Activated naive CD4-positive, alpha-beta T cell treated with anti-CD3 and anti-CD28 coated beads, Interleukin-2, amount 10 ng/mL, durations not matched to agents 7 days and 5 days (primary cell): Measurements from ENCODE around the gene GNAI2.
A peak's percentile ranks its signal among the peaks of the same experiment; 100 is the strongest.
"Not testable (repeated sequence)": the region's sequence is repeated elsewhere in the genome, so short reads cannot be mapped to it uniquely, and the experiment has no call there.

Experiments
- CTCF ChIA-PET: fragments of 350-600 bp; sonication (Branson Sonifier 250); formaldehyde crosslinking; loops from one replicate; lab custom pipeline; 2021; ENCODE audit warnings: antibody characterized with exemption; lab: Charles Lee
- DNase-seq: peaks from one replicate; pipeline ENCODE4 v3.0.0-alpha.2; 2020
- H3K27ac Mint-ChIP-seq: one replicate; pipeline ENCODE4 v1.8.0; 2021; ENCODE audit warnings: mild to moderate bottlenecking, moderate library complexity, mixed read lengths
- H3K27me3 Mint-ChIP-seq: one replicate; pipeline ENCODE4 v1.8.0; 2021; ENCODE audit warnings: mild to moderate bottlenecking, mixed read lengths
- H3K36me3 Mint-ChIP-seq: one replicate; pipeline ENCODE4 v1.8.0; 2021; ENCODE audit warnings: mixed read lengths
- H3K4me1 Mint-ChIP-seq: one replicate; pipeline ENCODE4 v1.8.0; 2021; ENCODE audit warnings: mixed read lengths
- H3K4me3 Mint-ChIP-seq: one replicate; pipeline ENCODE4 v1.8.0; 2021; ENCODE audit warnings: mild to moderate bottlenecking, moderate library complexity, mixed read lengths
- H3K9me3 Mint-ChIP-seq: one replicate; pipeline ENCODE4 v1.8.0; 2021; ENCODE audit warnings: mixed read lengths

The GNAI2 gene

GRCh38 chr3:50237754-50238548 is 1.9 kb downstream of the GNAI2 start:
- CTCF ChIA-PET = interaction anchor here (0.6 to 6.3 kb wide), 2 partner anchors 9 to 17 kb away, joined by 3 to 50 read pairs; no protein-coding TSS in a partner anchor
- H3K4me1 Mint-ChIP-seq = peaks cover 71% of the 10 kb centered on the region
- peak overlapping the region; percentile 98 for H3K4me3 Mint-ChIP-seq
- peak; percentile 95 for DNase-seq
- H3K36me3 Mint-ChIP-seq = peaks cover 45% of the 10 kb centered on the region
- H3K9me3 Mint-ChIP-seq = no peaks in the 10 kb centered on the region
- peak overlapping the region; percentile 98 for H3K27ac Mint-ChIP-seq
- H3K27me3 Mint-ChIP-seq = peaks cover 1% of the 10 kb centered on the region

- Mint-ChIP-seq H3K27ac (peak overlapping the region; percentile 98), H3K36me3 (peaks cover 45% of the 10 kb centered on the region), H3K4me1 (peaks cover 73% of the 10 kb centered on the region), H3K9me3 (no peaks in the 10 kb centered on the region), H3K4me3 (peak overlapping the region; percentile 98), H3K27me3 (no peaks in the 10 kb centered on the region)
- no peak for DNase-seq
- CTCF ChIA-PET = interaction anchor here (6.3 kb wide), 1 partner anchor 8 kb away, joined by 50 read pairs; no protein-coding TSS in a partner anchor
Measured at GRCh38 chr3:50238549-50239026, 2.6 kb downstream of the GNAI2 start.

- no peaks in the 10 kb centered on the region for H3K27me3 Mint-ChIP-seq
- CTCF ChIA-PET = interaction anchor here (0.8 kb wide), 1 partner anchor 9 kb away, joined by 3 read pairs; no protein-coding TSS in a partner anchor
- H3K27ac Mint-ChIP-seq = peak overlapping the region; percentile 98
- H3K9me3 Mint-ChIP-seq = no peaks in the 10 kb centered on the region
- DNase-seq = no peak
- peak overlapping the region; percentile 98 for H3K4me3 Mint-ChIP-seq
- H3K4me1 Mint-ChIP-seq = peaks cover 77% of the 10 kb centered on the region
- H3K36me3 Mint-ChIP-seq = peaks cover 49% of the 10 kb centered on the region
Measured at GRCh38 chr3:50239649-50240048, 3.6 kb downstream of the GNAI2 start.

GRCh38 chr3:50241163-50241562 is 5.2 kb downstream of the GNAI2 start:
- H3K4me1 Mint-ChIP-seq = peaks cover 80% of the 10 kb centered on the region
- H3K4me3 Mint-ChIP-seq = peak overlapping the region; percentile 55
- peak overlapping the region; percentile 90 for H3K27ac Mint-ChIP-seq
- CTCF ChIA-PET = interaction anchor here (0.8 to 4.4 kb wide), 4 partner anchors 13 to 46 kb away, joined by 3 to 24 read pairs (median 4); no protein-coding TSS in a partner anchor
- H3K9me3 Mint-ChIP-seq = no peaks in the 10 kb centered on the region
- no peaks in the 10 kb centered on the region for H3K27me3 Mint-ChIP-seq
- peaks cover 49% of the 10 kb centered on the region for H3K36me3 Mint-ChIP-seq
- no peak for DNase-seq

DNA sequence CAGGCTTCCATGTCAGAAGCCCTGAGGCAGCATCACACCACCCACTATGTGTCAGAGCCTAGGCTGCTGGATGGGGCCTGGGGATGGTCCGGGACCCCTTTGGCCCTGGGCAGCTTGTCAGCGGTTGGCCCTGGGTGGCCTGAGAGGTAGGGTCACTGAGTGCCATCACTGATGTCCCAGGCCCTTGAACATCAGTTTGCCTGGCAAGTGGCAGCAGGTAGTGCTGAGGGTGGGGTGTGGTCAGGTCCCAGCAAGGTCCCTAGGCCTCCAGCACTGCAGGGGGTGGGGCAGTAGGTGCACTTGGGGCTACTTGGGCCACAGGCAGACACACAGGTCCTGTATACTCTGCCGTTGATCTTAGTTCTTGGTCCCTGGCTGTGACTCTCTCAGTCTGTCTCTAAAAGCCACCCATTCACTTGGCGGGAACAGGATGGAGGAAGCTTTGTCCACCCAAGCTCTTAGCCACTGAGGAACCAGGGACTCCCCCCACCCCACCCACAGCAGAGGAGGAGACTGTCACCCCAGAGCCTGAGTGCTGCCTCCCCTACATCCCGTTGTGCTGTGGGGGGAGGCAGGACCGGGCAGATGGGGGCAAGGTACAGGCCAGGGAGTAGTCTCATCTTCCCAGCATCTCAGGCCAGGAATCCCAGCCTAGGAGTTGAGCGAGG is 5.8 kb downstream of the GNAI2 start:
- CTCF ChIA-PET = interaction anchor here (0.8 to 4.4 kb wide), 4 partner anchors 12 to 47 kb away, joined by 3 to 24 read pairs (median 4); no protein-coding TSS in a partner anchor
- Mint-ChIP-seq H3K9me3 (no peaks in the 10 kb centered on the region), H3K4me3 (peak overlapping the region; percentile 62), H3K36me3 (peaks cover 49% of the 10 kb centered on the region), H3K27ac (peak overlapping the region; percentile 90), H3K4me1 (peaks cover 87% of the 10 kb centered on the region), H3K27me3 (no peaks in the 10 kb centered on the region)
- DNase-seq = no peak

- Mint-ChIP-seq H3K27me3 (no peaks in the 10 kb centered on the region), H3K9me3 (no peaks in the 10 kb centered on the region), H3K27ac (peak overlapping the region; percentile 90), H3K36me3 (peaks cover 45% of the 10 kb centered on the region), H3K4me3 (peak overlapping the region; percentile 62), H3K4me1 (peaks cover 92% of the 10 kb centered on the region)
- peak; percentile 47 for DNase-seq
- CTCF ChIA-PET = interaction anchor here (1.2 to 4.4 kb wide), 3 partner anchors 14 to 17 kb away, joined by 3 to 24 read pairs (median 5); no protein-coding TSS in a partner anchor
Measured at GRCh38 chr3:50242381-50242770, 6.4 kb downstream of the GNAI2 start.

GRCh38 chr3:50242851-50243542 is 7.0 kb downstream of the GNAI2 start:
- DNase-seq = peak; percentile 47

DNA sequence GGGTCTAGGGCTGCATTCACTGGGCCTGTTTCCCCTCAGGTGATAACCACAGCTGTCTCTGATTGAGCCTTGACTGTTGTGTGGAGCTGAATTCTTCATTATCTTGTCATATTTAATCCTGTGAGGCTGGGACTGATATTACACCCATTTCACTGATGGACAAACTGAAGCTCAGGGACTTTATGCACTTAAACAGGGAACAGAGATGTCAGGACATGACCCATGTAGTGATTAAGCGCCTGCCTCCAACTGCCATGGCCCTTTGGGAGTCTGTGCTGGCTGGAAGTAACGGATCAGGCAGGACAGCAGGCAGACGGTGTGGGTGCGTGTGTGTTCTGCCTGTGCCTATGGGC is 7.5 kb downstream of the GNAI2 start:
- Mint-ChIP-seq H3K27me3 (no peaks in the 10 kb centered on the region), H3K4me1 (peaks cover 91% of the 10 kb centered on the region), H3K27ac (peak overlapping the region; percentile 85), H3K4me3 (no peak overlapping the region), H3K9me3 (no peaks in the 10 kb centered on the region), H3K36me3 (peaks cover 38% of the 10 kb centered on the region)
- no peak for DNase-seq
- CTCF ChIA-PET = interaction anchor here (0.7 to 4.4 kb wide), 6 partner anchors 10 to 49 kb away, joined by 3 to 24 read pairs (median 6); no protein-coding TSS in a partner anchor

More at GRCh38 chr3:50242851-50243542, 7.0 kb downstream of the GNAI2 start:
- Mint-ChIP-seq H3K9me3 (no peaks in the 10 kb centered on the region), H3K27ac (peak overlapping the region; percentile 90), H3K36me3 (peaks cover 39% of the 10 kb centered on the region), H3K4me1 (peaks cover 93% of the 10 kb centered on the region), H3K4me3 (peak overlapping the region; percentile 62), H3K27me3 (no peaks in the 10 kb centered on the region)
- CTCF ChIA-PET = interaction anchor here (0.7 to 4.4 kb wide), 6 partner anchors 9 to 48 kb away, joined by 3 to 24 read pairs (median 6); no protein-coding TSS in a partner anchor

DNA sequence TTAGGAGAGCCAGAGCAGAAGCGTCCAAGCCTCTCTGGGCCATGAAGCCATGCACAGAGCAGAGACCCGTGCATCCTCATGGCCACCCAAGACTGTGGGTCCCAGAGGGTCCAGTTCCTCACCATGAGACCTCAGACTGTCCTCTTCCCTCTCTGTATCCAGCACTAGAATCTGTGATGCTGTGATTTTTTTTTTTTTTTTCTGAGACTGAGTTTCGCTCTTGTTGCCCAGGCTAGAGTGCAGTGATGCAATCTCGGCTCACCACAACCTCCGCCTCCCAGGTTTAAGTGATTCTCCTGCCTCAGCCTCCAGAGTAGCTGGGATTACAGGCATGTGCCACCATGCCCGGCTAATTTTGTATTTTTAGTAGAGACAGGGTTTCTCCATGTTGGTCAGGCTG is 8.8 kb downstream of the GNAI2 start:
- H3K27ac Mint-ChIP-seq = peak overlapping the region; percentile 93
- not testable (repeated sequence) for DNase-seq, H3K9me3 Mint-ChIP-seq, H3K27me3 Mint-ChIP-seq
- peak overlapping the region; percentile 73 for H3K4me3 Mint-ChIP-seq
- CTCF ChIA-PET = interaction anchor here (2.7 to 4.4 kb wide), 4 partner anchors 9 to 53 kb away, joined by 9 to 50 read pairs (median 18); partner anchors contain the start of gene GNAI2
- H3K36me3 Mint-ChIP-seq = peaks cover 27% of the 10 kb centered on the region
- peaks cover 86% of the 10 kb centered on the region for H3K4me1 Mint-ChIP-seq

- Mint-ChIP-seq H3K4me3 (peak overlapping the region; percentile 73), H3K27me3 (no peaks in the 10 kb centered on the region), H3K36me3 (peaks cover 26% of the 10 kb centered on the region), H3K4me1 (peaks cover 85% of the 10 kb centered on the region), H3K9me3 (no peaks in the 10 kb centered on the region), H3K27ac (peak overlapping the region; percentile 93)
- no peak for DNase-seq
- CTCF ChIA-PET = interaction anchor here (2.7 to 4.4 kb wide), 4 partner anchors 9 to 53 kb away, joined by 9 to 50 read pairs (median 18); partner anchors contain the start of gene GNAI2
Measured at GRCh38 chr3:50245251-50245745, 9.3 kb downstream of the GNAI2 start.

- H3K27me3 Mint-ChIP-seq = no peaks in the 10 kb centered on the region
- H3K27ac Mint-ChIP-seq = peak overlapping the region; percentile 93
Measured at GRCh38 chr3:50245831-50246516, 10.0 kb downstream of the GNAI2 start.

DNA sequence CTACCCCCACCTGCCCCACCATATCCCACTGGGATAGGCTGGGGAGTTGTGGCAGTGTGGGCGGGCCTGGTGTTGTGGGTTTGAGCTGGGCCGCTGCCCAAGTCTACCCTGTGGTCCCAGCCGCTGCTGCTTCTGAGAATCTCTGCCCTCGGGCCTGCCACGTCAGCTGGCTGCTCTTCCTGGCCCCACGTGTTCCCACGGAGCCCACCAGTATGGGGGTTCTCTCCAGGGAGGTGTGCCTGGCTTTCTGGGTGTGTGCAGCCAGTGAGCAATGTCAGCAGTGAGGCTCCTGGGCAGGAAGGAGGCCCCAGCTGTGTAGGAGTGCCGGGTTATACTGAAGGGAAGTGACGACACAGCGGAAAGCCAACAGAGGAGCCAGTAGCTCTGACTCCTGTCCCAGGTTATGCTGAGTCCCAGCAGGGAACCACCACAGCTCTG is 10.5 kb downstream of the GNAI2 start:
- H3K27me3 Mint-ChIP-seq = no peaks in the 10 kb centered on the region
- peaks cover 79% of the 10 kb centered on the region for H3K4me1 Mint-ChIP-seq
- peaks cover 29% of the 10 kb centered on the region for H3K36me3 Mint-ChIP-seq
- no peaks in the 10 kb centered on the region for H3K9me3 Mint-ChIP-seq
- peak overlapping the region; percentile 93 for H3K27ac Mint-ChIP-seq
- DNase-seq = peak; percentile 90
- peak overlapping the region; percentile 73 for H3K4me3 Mint-ChIP-seq
- CTCF ChIA-PET = interaction anchor here (0.7 to 5.1 kb wide), 21 partner anchors 9 to 124 kb away, joined by 3 to 112 read pairs (median 6); partner anchors contain the start of genes GNAI2, LSMEM2 and SEMA3B

More at GRCh38 chr3:50245831-50246516, 10.0 kb downstream of the GNAI2 start:
- Mint-ChIP-seq H3K4me1 (peaks cover 81% of the 10 kb centered on the region), H3K36me3 (peaks cover 28% of the 10 kb centered on the region), H3K4me3 (peak overlapping the region; percentile 73), H3K9me3 (no peaks in the 10 kb centered on the region)
- DNase-seq = peak; percentile 95
- CTCF ChIA-PET = interaction anchor here (0.7 to 5.1 kb wide), 21 partner anchors 10 to 124 kb away, joined by 3 to 112 read pairs (median 6); partner anchors contain the start of genes GNAI2, LSMEM2 and SEMA3B
